M059J (cell line): ENCODE results near the gene ZNRF3. TPM values are rescaled to one million over a fixed set of nuclear protein-coding genes. Genes with fewer than 3 reads are reported as not detected.
A peak's percentile ranks its signal among the peaks of the same experiment; 100 is the strongest.
"Not testable (repeated sequence)": the region's sequence is repeated elsewhere in the genome, so short reads cannot be mapped to it uniquely, and the experiment has no call there.

Source experiments
- DNase-seq: peaks from one replicate; pipeline ENCODE4 v3.0.0-alpha.2; 2012; ENCODE audit warnings: low read depth
- total RNA-seq: library from RNA; depleted of rRNA; stranded (reverse); fragments of >200 nt; shearing (Covaris generic); gene quantifications from 2 replicates; pipeline ENCODE4 v1.2.3, GENCODE V29; 2014

Gene ZNRF3
- total RNA-seq, 1 experiment from 2014 or later, result 5.1 TPM

- DNase-seq, result no peak
Observed at GRCh38 chr22:29065468-29066190, 182.3 kb downstream of the ZNRF3 start.

- no peak for DNase-seq
Observed at GRCh38 chr22:29069463-29069862, 186.1 kb downstream of the ZNRF3 start.

- no peak for DNase-seq
Observed at GRCh38 chr22:29070490-29070889, 187.1 kb downstream of the ZNRF3 start.

- DNase-seq, result no peak
Observed at GRCh38 chr22:29071261-29072045, 188.1 kb downstream of the ZNRF3 start.

GRCh38 chr22:29072193-29072978 lies 189.0 kb downstream of the ZNRF3 start:
- peak; percentile 67 for DNase-seq

GRCh38 chr22:29072979-29073617 lies 189.7 kb downstream of the ZNRF3 start, which contains the start of gene KREMEN1:
TSS of gene KREMEN1 (plus strand) at chr22:29073035. CDS start at chr22:29073131, 96 bp downstream.
- no peak for DNase-seq

GRCh38 chr22:29073618-29074275 lies 190.4 kb downstream of the ZNRF3 start:
- no peak for DNase-seq

- no peak for DNase-seq
Observed at GRCh38 chr22:29074276-29074772, 191.0 kb downstream of the ZNRF3 start.

GRCh38 chr22:29078036-29078868 lies 194.9 kb downstream of the ZNRF3 start:
- no peak for DNase-seq

- no peak for DNase-seq
Observed at GRCh38 chr22:29078869-29079207, 195.5 kb downstream of the ZNRF3 start.

- DNase-seq, result peak; percentile 40
Observed at GRCh38 chr22:29079218-29079901, 196.0 kb downstream of the ZNRF3 start.

GRCh38 chr22:29080106-29080975 lies 197.0 kb downstream of the ZNRF3 start:
- peak; percentile 86 for DNase-seq

- DNase-seq, result peak; percentile 21
Observed at GRCh38 chr22:29081517-29082236, 198.3 kb downstream of the ZNRF3 start.

GRCh38 chr22:29082826-29083545 lies 199.6 kb downstream of the ZNRF3 start:
- no peak for DNase-seq

- not testable (repeated sequence) for DNase-seq
Observed at GRCh38 chr22:29083576-29083932, 200.2 kb downstream of the ZNRF3 start.

- peak; percentile 86 for DNase-seq
Observed at GRCh38 chr22:29083933-29084591, 200.7 kb downstream of the ZNRF3 start.

GRCh38 chr22:29087012-29087411 lies 203.6 kb downstream of the ZNRF3 start:
- DNase-seq, result no peak
